GM23248 (cell line): ENCODE results near the gene POFUT1. TPM values are rescaled to one million over a fixed set of nuclear protein-coding genes. Genes with fewer than 3 reads are reported as not detected.

Experiments used
- DNase-seq: peaks from one replicate; pipeline ENCODE4 v3.0.0-alpha.2; 2015
- H2AFZ ChIP-seq: fragments of 200-600 bp; sonication (generic); 2 replicates; pipeline ENCODE4 v1.6.1; 2016; ENCODE audit warnings: antibody characterized with exemption
- H3F3A ChIP-seq: fragments of 200-600 bp; sonication (generic); 2 replicates; pipeline ENCODE4 v1.6.1; 2016; ENCODE audit warnings: mild to moderate bottlenecking, antibody characterized with exemption, mixed run types; ENCODE audit not compliant: insufficient read depth
- H3K27ac ChIP-seq: fragments of 200-600 bp; sonication (generic); 2 replicates; pipeline ENCODE4 v1.5.1; 2016; ENCODE audit warnings: mild to moderate bottlenecking
- H3K27me3 ChIP-seq: fragments of 200-600 bp; sonication (generic); replicated peaks from 2 replicates; pipeline ENCODE4 v1.6.1; 2016; ENCODE audit warnings: mild to moderate bottlenecking; ENCODE audit not compliant: insufficient read depth
- H3K36me3 ChIP-seq: fragments of 200-600 bp; sonication (generic); 2 replicates; pipeline ENCODE4 v1.6.1; 2016; ENCODE audit warnings: low read depth, mild to moderate bottlenecking
- H3K4me1 ChIP-seq: fragments of 200-600 bp; sonication (generic); 2 replicates; pipeline ENCODE4 v1.6.1; 2016; ENCODE audit warnings: mild to moderate bottlenecking; ENCODE audit not compliant: insufficient read depth
- H3K4me2 ChIP-seq: fragments of 200-600 bp; sonication (generic); one replicate; pipeline ENCODE4 v1.6.1; 2016; ENCODE audit warnings: mild to moderate bottlenecking; ENCODE audit not compliant: unreplicated experiment
- H3K4me3 ChIP-seq: fragments of 200-600 bp; sonication (generic); 2 replicates; pipeline ENCODE4 v1.5.1; 2016; ENCODE audit warnings: mild to moderate bottlenecking
- H3K79me2 ChIP-seq: fragments of 200-600 bp; sonication (generic); 2 replicates; pipeline ENCODE4 v1.6.1; 2016; ENCODE audit warnings: mild to moderate bottlenecking; ENCODE audit not compliant: insufficient read depth
- H3K9ac ChIP-seq: fragments of 200-600 bp; sonication (generic); 2 replicates; pipeline ENCODE4 v1.6.1; 2016; ENCODE audit warnings: mild to moderate bottlenecking
- H3K9me2 ChIP-seq: fragments of 200-600 bp; sonication (generic); 2 replicates; pipeline ENCODE4 v1.6.1; 2016; ENCODE audit warnings: mixed run types, mild to moderate bottlenecking, moderate library complexity; ENCODE audit not compliant: insufficient read depth
- H3K9me3 ChIP-seq: fragments of 200-600 bp; sonication (generic); one replicate; pipeline ENCODE4 v1.6.1; 2017; ENCODE audit warnings: low read depth
- H4K20me1 ChIP-seq: fragments of 200-600 bp; sonication (generic); 2 replicates; pipeline ENCODE4 v1.6.0; 2016; ENCODE audit not compliant: insufficient read depth
- EZH2 ChIP-seq: fragments of 200-600 bp; sonication (generic); IDR thresholded peaks from 2 replicates; pipeline ENCODE4 v1.6.1; 2018; ENCODE audit warnings: antibody characterized with exemption, mild to moderate bottlenecking; ENCODE audit not compliant: insufficient read depth, poor library complexity, severe bottlenecking
- EZH2phosphoT487 ChIP-seq: fragments of 200-600 bp; sonication (generic); IDR thresholded peaks from 2 replicates; pipeline ENCODE4 v1.6.1; 2018; ENCODE audit warnings: antibody characterized with exemption, moderate library complexity, mild to moderate bottlenecking, low read depth; ENCODE audit not compliant: insufficient read depth
- WGBS, 2 experiments: methylation state at CpG; one replicate each; pipeline ENCODE4 v1.1.6; 2015 to 2017; ENCODE audit warnings: low lambda C conversion rate in 2 of 2, low coverage in 1 of 2; ENCODE audit errors: missing lambda C conversion rate in 2 of 2; 5-methylcytosine and 5-hydroxymethylcytosine counted together
- in situ Hi-C: fragments of 300-500 bp; cut with MboI; formaldehyde crosslinking; loops from 2 replicates; pipeline ENCODE4 v1.15.0; 2020
- polyA plus RNA-seq: library from polyadenylated mRNA; unstranded; fragments of >200 nt; fragmentation: Nextera tagmentation; extraction: Ambion mirVana; gene quantifications from 2 replicates; pipeline ENCODE4 v1.2.1, GENCODE V29; 2016
- total RNA-seq: library from RNA; depleted of rRNA; stranded (reverse); fragments of >200 nt; shearing (Covaris generic); gene quantifications from 2 replicates; pipeline ENCODE4 v1.2.3, GENCODE V29; 2014

Gene POFUT1
- total and polyA plus RNA-seq, 2 experiments from 2014 or later = 35.4 to 54.1 TPM

DNA sequence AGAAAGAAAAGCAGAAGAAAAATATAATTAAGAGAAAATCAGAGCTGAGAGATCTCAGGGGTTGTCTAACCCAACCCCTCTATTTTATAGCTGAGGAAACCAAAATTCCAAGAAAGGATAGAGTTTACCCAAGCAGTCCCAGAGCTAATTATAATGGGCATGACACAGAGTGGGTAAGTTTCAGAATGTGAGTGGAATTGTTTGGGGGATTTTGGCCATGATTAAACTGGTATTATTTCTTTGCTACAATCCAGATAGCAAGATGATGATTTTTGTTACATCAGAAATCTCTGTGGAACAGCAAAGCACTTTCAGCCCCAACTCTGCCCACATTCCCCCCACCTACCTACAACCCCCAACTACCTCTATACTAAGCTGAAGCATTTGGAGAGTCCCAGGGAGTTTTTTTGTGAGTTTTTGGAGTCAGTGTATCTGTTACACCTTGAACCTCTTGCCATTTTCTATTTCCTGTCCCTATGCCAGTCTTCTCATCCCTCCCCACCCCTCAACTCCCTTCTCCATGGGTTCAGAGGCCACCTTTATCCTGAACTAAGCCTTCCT lies 24.7 kb downstream of the POFUT1 start:
- in situ Hi-C loops = no loop called here
- H3K36me3 ChIP-seq = peaks cover 14% of the 10 kb centered on the region; the same call in 1 of the 2 replicates

GRCh38 chr20:32233286-32233685 lies 25.6 kb downstream of the POFUT1 start:
- no peaks in the 10 kb centered on the region for H3K9me3 ChIP-seq
- H3K27ac ChIP-seq = no peak overlapping the region
- H2AFZ ChIP-seq = no peak overlapping the region
- H3K27me3 ChIP-seq = no peaks in the 10 kb centered on the region
- 97 to 98% methylated on average over 9 of the region's 9 CpGs for WGBS, 2 experiments
- H3K9ac ChIP-seq = no peak overlapping the region
- no peaks in the 10 kb centered on the region for H3K79me2 ChIP-seq
- H3K9me2 ChIP-seq = no peaks in the 10 kb centered on the region
- no peak overlapping the region for H3K4me3 ChIP-seq
- H3F3A ChIP-seq = no peaks in the 10 kb centered on the region
- H3K4me1 ChIP-seq = no peaks in the 10 kb centered on the region
- in situ Hi-C loops = no loop called here
- no peaks in the 10 kb centered on the region for H4K20me1 ChIP-seq
- H3K4me2 ChIP-seq = no peak overlapping the region
- DNase-seq = no peak
- TF ChIP-seq EZH2phosphoT487 (no peak), EZH2 (no peak)
- H3K36me3 ChIP-seq = peaks cover 14% of the 10 kb centered on the region; the same call in 1 of the 2 replicates

More for the DNA sequence above, 24.7 kb downstream of the POFUT1 start:
- no peaks in the 10 kb centered on the region for H4K20me1 ChIP-seq
- H3K4me2 ChIP-seq = no peak overlapping the region
- H3K27me3 ChIP-seq = no peaks in the 10 kb centered on the region
- H3K27ac ChIP-seq = no peak overlapping the region
- no peak overlapping the region for H2AFZ ChIP-seq
- TF ChIP-seq EZH2 (no peak), EZH2phosphoT487 (no peak)
- H3K9me3 ChIP-seq = no peaks in the 10 kb centered on the region
- DNase-seq = no peak
- H3K79me2 ChIP-seq = no peaks in the 10 kb centered on the region
- H3F3A ChIP-seq = no peaks in the 10 kb centered on the region
- no peaks in the 10 kb centered on the region for H3K9me2 ChIP-seq
- no peaks in the 10 kb centered on the region for H3K4me1 ChIP-seq
- no peak overlapping the region for H3K9ac ChIP-seq
- H3K4me3 ChIP-seq = no peak overlapping the region

DNA sequence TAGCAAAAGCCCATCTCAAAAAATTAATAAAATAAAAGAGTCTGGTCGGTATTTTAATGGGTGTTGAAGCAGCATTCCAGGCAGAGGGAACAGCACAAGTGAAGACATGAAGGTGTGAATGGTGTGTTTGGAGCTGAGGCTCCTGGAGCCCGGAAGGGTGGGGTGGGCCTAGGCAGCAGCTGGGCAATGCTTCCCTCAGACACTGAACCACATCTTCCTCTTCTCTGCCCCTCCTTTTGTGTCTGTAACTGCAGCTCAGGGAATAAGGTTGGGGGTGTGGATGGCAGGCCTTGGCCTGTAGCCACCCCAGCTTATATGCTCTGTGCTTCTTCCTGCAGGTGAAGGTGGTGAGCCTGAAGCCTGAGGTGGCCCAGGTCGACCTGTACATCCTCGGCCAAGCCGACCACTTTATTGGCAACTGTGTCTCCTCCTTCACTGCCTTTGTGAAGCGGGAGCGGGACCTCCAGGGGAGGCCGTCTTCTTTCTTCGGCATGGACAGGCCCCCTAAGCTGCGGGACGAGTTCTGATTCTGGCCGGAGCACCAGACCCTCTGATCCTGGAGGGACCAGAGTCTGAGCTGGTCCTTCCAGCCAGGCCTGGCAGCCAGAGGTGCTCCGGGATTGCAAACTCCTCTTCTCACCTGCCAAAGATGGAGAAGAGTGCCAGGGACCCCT lies 26.6 kb downstream of the POFUT1 start:
- in situ Hi-C loops = no loop called here
- Histone ChIP-seq H3K9me3 (no peaks in the 10 kb centered on the region), H3K27me3 (no peaks in the 10 kb centered on the region), H2AFZ (no peak overlapping the region), H3K9ac (no peak overlapping the region), H3K4me1 (no peaks in the 10 kb centered on the region), H3K4me2 (no peak overlapping the region), H3F3A (no peaks in the 10 kb centered on the region), H3K9me2 (no peaks in the 10 kb centered on the region), H4K20me1 (no peaks in the 10 kb centered on the region), H3K79me2 (no peaks in the 10 kb centered on the region), H3K4me3 (no peak overlapping the region), H3K36me3 (peaks cover 11% of the 10 kb centered on the region; the same call in 1 of the 2 replicates), H3K27ac (no peak overlapping the region)
- 92% methylated on average over 13 of the region's 13 CpGs for WGBS, 2 experiments
- TF ChIP-seq EZH2phosphoT487 (no peak), EZH2 (no peak)
- DNase-seq = no peak

- Histone ChIP-seq H2AFZ (no peak overlapping the region), H3K9me2 (no peaks in the 10 kb centered on the region), H3K27ac (no peak overlapping the region), H3K4me2 (no peak overlapping the region), H3K4me3 (no peak overlapping the region), H4K20me1 (no peaks in the 10 kb centered on the region), H3K36me3 (peaks cover 7% of the 10 kb centered on the region; the same call in 1 of the 2 replicates), H3K9ac (no peak overlapping the region), H3F3A (no peaks in the 10 kb centered on the region), H3K9me3 (no peaks in the 10 kb centered on the region), H3K79me2 (no peaks in the 10 kb centered on the region), H3K27me3 (no peaks in the 10 kb centered on the region), H3K4me1 (no peaks in the 10 kb centered on the region)
- no peak for DNase-seq
- 82 to 88% methylated on average over 6 of the region's 6 CpGs for WGBS, 2 experiments
- in situ Hi-C loops = no loop called here
- TF ChIP-seq EZH2phosphoT487 = no peak
- no peak for TF ChIP-seq EZH2
These were observed 27.8 kb downstream of the POFUT1 start for GRCh38 chr20:32235331-32236047.
